ENCODE measurements around the gene LYPD6B. TPM values are rescaled to one million over a fixed set of nuclear protein-coding genes. Genes with fewer than 3 reads are reported as not detected.

The LYPD6B gene
- not detected in 2 replicates for total RNA-seq (2014; rRNA removed; shearing (Covaris generic))

GRCh38 chr2:149038442-149039212, at the start of gene LYPD6B:
Gene LYPD6B (plus strand): TSS chr2:149038699. CDS start chr2:149130949, 92,250 bp downstream.
- no peaks in the 10 kb centered on the region for H3K36me3 ChIP-seq
- no peaks in the 10 kb centered on the region for H3K27me3 ChIP-seq
- no peak within 1 kb of the TSS for H3K4me3 ChIP-seq
- H3K4me1 ChIP-seq = no peaks in the 10 kb centered on the region
- H3K9me3 ChIP-seq (replicated peaks) = no peaks in the 10 kb centered on the region
- no peak within 1 kb of the TSS for H3K27ac ChIP-seq
- no peak for DNase-seq

DNA sequence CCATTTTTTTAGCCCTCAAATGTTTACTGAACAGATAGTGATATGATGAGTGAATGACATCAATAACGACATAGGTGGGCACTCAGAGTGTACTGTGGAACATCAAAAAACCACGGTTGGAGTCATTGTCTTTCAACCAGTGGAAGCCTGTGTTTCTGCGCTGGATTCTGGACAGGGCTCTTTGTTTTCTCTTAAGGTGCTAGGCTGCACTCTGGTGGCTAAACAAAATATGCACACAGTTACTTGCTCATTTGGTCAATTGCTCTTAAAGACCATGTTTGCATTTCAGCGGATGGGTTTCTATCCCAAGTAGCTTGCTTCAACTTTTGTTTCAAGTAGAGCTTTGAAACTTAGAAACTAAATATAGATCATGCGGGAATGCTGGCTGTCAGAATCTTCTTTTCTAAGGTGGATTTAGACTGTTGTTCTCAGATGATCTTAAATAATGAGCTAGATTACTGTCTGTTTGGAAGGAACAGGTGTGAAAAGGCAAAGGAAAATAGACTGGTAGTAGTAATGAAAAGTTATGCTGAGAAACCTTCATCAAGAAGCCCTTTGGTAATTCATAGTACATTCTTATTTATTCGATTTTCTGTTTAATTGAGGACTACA, 48.5 kb upstream of the LYPD6B start:
- no peak overlapping the region for H3K27ac ChIP-seq
- H3K4me1 ChIP-seq = no peaks in the 10 kb centered on the region
- no peaks in the 10 kb centered on the region for H3K9me3 ChIP-seq (replicated peaks)
- peak; percentile 70 to 86 for DNase-seq
- no peaks in the 10 kb centered on the region for H3K36me3 ChIP-seq
- no peak overlapping the region for H3K4me3 ChIP-seq
- no peaks in the 10 kb centered on the region for H3K27me3 ChIP-seq

- Histone ChIP-seq H3K36me3 (no peaks in the 10 kb centered on the region), H3K27me3 (no peaks in the 10 kb centered on the region), H3K4me1 (no peaks in the 10 kb centered on the region), H3K9me3 (replicated peaks) (no peaks in the 10 kb centered on the region), H3K27ac (no peak overlapping the region), H3K4me3 (no peak overlapping the region)
- no peak for DNase-seq
These were observed 47.5 kb upstream of the LYPD6B start for GRCh38 chr2:148990968-148991367.

- no peaks in the 10 kb centered on the region for H3K36me3 ChIP-seq
- H3K4me1 ChIP-seq = no peaks in the 10 kb centered on the region
- no peak for DNase-seq
- H3K4me3 ChIP-seq = no peak overlapping the region
- H3K9me3 ChIP-seq (replicated peaks) = no peaks in the 10 kb centered on the region
- no peak overlapping the region for H3K27ac ChIP-seq
- no peaks in the 10 kb centered on the region for H3K27me3 ChIP-seq
These were observed 46.1 kb upstream of the LYPD6B start for GRCh38 chr2:148992448-148992847.

GRCh38 chr2:148993351-148993750, 45.1 kb upstream of the LYPD6B start:
- Histone ChIP-seq H3K4me3 (no peak overlapping the region), H3K27ac (no peak overlapping the region), H3K27me3 (no peaks in the 10 kb centered on the region), H3K36me3 (no peaks in the 10 kb centered on the region), H3K4me1 (no peaks in the 10 kb centered on the region), H3K9me3 (replicated peaks) (no peaks in the 10 kb centered on the region)
- DNase-seq = no peak

DNA sequence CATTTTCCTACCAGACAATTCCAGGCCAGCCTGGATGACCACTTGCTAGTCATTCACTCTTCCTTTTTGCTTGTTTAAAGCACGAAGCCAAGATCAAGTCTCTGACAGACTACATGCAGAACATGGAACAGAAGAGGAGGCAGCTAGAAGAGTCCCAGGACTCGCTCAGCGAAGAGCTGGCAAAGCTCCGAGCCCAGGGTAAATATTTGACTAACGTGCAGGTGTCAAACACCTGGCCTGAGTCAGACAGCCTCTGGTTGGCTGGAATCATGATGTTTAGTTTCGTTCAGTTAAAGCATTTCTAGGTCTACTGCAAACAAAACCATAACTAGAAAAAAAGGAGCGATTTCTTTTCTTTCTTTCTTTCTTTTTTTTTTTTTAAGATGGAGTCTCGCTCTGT, 44.2 kb upstream of the LYPD6B start:
- H3K36me3 ChIP-seq = no peaks in the 10 kb centered on the region
- no peaks in the 10 kb centered on the region for H3K9me3 ChIP-seq (replicated peaks)
- H3K27me3 ChIP-seq = no peaks in the 10 kb centered on the region
- H3K27ac ChIP-seq = no peak overlapping the region
- no peaks in the 10 kb centered on the region for H3K4me1 ChIP-seq
- H3K4me3 ChIP-seq = no peak overlapping the region
- no peak for DNase-seq

DNA sequence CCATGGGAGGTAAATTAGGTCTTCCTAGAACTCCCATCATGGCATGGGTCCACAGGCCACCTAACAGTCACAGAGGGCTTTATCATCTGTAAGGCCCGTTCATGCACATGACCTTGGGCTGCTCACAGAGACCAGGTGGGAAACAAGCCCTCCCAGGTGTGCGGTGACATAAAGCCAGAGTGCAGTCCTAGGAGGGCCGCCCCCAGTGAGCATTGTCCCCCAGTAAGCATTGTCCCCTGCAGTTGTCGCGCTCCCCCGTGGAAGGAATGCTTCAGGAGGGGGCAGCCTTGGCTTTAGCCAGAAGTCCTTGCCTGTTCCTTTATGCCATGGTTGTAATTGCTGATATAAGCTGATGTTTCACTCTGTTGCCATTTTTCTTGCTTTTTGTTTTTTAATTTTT, 41.7 kb upstream of the LYPD6B start:
- H3K4me3 ChIP-seq = no peak overlapping the region
- no peaks in the 10 kb centered on the region for H3K4me1 ChIP-seq
- no peaks in the 10 kb centered on the region for H3K9me3 ChIP-seq (replicated peaks)
- no peak overlapping the region for H3K27ac ChIP-seq
- no peak for DNase-seq
- H3K27me3 ChIP-seq = no peaks in the 10 kb centered on the region
- no peaks in the 10 kb centered on the region for H3K36me3 ChIP-seq

DNA sequence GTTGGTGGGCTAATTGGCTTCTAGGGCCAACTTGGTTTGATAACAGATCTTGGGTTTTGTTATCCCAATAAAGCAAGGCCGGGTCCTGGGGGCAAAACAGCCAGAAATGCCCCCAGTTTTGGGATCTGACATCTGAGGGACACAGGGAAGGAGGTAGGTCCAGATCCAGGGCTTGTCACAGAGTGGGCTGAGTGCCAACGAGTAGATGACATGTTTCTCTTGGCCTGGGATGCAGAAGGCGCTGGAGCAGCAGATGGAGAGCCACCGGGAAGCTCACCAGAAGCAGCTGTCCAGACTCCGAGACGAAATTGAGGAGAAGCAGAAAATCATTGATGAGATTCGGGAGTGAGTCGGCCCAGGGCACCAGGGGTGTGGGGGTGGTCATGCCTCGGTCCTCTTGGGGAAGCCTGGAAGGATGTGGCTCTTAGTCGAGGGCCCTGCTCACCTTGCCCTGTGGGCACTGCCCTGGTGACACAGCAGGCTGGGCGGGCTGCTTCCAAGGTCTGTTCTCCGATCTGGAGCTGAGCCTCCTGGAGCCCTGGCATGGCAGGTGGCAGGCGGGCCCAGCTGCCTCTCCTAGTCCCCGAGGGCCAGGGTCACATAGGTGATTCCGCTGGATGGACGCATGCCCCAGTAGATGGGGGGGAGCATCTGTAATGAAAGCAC, 40.2 kb upstream of the LYPD6B start:
- no peaks in the 10 kb centered on the region for H3K36me3 ChIP-seq
- H3K4me1 ChIP-seq = no peaks in the 10 kb centered on the region
- H3K4me3 ChIP-seq = no peak overlapping the region
- DNase-seq = no peak
- H3K27ac ChIP-seq = no peak overlapping the region
- H3K27me3 ChIP-seq = no peaks in the 10 kb centered on the region
- H3K9me3 ChIP-seq (replicated peaks) = no peaks in the 10 kb centered on the region

DNA sequence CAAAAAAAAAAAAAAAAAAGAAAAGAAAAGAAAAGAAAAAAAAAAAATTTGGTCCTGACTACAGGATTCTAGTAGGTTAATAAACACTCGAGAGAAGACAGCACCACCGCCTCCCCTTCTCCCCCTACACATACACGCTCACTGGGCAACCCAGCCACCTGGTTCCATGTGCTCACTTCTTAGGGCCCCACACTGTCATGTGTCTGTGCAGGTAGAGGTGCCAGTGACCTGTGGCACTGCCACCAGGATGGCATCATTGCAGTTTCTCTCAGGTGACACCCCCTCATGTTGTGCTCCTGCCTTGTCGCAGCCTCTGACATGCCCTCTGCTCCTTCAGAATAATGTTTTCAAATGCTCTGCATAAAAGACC, 39.7 kb upstream of the LYPD6B start:
- no peak for DNase-seq
- Histone ChIP-seq H3K27me3 (no peaks in the 10 kb centered on the region), H3K27ac (no peak overlapping the region), H3K4me1 (no peaks in the 10 kb centered on the region), H3K9me3 (replicated peaks) (no peaks in the 10 kb centered on the region), H3K4me3 (no peak overlapping the region), H3K36me3 (no peaks in the 10 kb centered on the region)

DNA sequence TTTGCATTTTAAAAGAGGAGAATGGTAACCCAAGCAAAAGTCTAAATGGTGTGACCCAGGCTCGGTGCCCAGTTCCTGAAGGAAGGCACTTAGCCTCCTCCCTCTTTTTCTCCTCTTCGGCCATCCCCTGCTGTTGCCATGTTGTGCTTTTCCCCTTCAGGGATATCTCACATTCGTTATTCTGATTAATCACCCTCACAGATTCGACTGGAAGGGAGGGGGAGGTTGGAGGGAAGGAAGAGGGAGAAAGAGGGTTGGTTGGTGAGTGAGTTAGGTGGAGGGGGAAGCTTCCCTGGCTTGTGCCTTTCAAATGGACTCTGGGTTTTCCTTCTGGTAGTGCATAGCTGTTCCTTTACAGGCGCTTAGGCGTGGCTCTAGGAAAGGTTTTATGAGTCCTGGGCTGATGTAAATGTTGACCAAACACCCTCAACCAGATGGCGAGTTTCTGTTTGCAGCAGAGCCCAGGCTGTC, 39.0 kb upstream of the LYPD6B start:
- Histone ChIP-seq H3K4me3 (no peak overlapping the region), H3K9me3 (replicated peaks) (no peaks in the 10 kb centered on the region), H3K36me3 (no peaks in the 10 kb centered on the region), H3K27me3 (no peaks in the 10 kb centered on the region), H3K4me1 (no peaks in the 10 kb centered on the region), H3K27ac (no peak overlapping the region)
- no peak for DNase-seq

DNA sequence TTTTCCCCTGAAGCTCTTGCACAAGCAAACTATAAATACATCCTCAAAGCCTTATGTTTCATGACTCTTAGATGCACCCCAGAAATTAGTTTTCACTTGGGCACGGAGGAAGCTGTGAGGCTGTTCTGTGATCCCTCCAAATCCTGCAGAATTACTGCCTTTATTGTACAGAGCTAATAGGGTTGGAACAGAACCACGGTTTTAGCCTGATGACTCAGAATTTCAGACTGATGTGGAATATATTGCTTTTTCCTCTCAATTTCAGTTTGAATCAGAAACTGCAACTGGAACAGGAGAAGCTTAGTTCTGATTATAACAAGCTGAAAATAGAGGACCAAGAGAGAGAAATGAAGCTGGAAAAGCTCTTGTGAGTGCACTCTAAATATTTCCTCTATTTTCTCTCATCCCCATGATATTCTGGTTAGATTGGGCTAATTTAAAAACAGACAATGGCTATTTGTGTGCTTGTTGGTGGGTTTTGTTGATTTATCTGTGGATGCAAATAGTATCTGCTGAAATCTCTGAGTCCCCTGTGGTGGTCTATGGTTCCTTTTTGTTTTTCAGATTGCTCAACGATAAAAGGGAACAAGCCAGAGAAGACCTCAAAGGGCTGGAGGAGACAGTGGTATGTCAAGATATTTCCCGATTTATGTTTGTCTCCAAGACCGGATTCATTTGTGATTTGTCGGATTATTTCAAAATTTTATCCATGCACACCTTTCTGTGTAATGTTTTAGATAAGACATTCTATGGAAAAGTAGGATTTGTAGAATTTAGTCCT, 38.2 kb upstream of the LYPD6B start:
- no peaks in the 10 kb centered on the region for H3K4me1 ChIP-seq
- DNase-seq = no peak
- H3K36me3 ChIP-seq = no peaks in the 10 kb centered on the region
- no peaks in the 10 kb centered on the region for H3K27me3 ChIP-seq
- H3K4me3 ChIP-seq = no peak overlapping the region
- no peaks in the 10 kb centered on the region for H3K9me3 ChIP-seq (replicated peaks)
- no peak overlapping the region for H3K27ac ChIP-seq

DNA sequence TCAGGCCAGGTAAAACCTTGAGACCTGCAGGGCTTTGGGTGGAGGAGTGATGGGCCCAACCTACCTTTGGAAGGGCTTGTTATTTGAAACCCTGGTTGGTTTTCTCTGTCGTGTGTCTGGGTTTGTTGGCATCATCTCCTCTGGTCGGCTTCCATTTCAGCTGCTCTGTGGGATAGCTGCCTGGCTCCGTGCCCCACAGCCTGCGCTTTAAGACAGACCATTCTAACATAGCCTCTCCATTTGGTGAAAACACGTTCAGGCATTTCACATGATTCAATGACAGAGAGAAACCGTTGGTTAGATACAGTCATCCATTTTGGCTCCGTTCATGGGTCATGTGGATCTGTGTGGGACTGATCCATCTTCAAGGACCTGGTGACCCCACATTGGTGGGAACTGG, 37.0 kb upstream of the LYPD6B start:
- H3K27ac ChIP-seq = no peak overlapping the region
- no peaks in the 10 kb centered on the region for H3K27me3 ChIP-seq
- DNase-seq = no peak
- no peaks in the 10 kb centered on the region for H3K36me3 ChIP-seq
- H3K9me3 ChIP-seq (replicated peaks) = no peaks in the 10 kb centered on the region
- H3K4me3 ChIP-seq = no peak overlapping the region
- H3K4me1 ChIP-seq = no peaks in the 10 kb centered on the region

DNA sequence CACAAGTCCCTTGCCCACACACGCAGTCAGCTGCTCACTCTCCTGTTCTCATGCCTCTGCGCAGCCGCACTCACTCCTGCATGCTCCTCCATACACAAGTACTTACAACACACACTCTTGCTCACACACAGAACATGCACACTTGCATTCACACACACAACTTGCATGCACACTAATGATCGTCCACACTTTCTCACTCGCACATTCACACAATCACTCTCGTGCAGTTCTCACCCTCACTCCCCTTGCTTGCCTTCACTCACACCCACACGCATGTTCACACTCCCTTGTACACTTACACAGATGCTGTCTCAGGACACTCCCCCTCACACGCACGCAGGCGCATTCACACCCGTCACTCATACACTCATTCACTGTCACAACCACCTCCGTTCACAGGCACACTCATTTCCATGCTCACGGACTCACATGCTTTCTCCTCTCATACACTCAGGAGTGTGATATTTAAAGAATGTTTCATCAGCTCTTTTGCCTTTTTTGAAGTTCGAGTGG, 36.1 kb upstream of the LYPD6B start:
- no peaks in the 10 kb centered on the region for H3K27me3 ChIP-seq
- no peak overlapping the region for H3K4me3 ChIP-seq
- H3K9me3 ChIP-seq (replicated peaks) = no peaks in the 10 kb centered on the region
- no peak overlapping the region for H3K27ac ChIP-seq
- DNase-seq = no peak
- no peaks in the 10 kb centered on the region for H3K36me3 ChIP-seq
- H3K4me1 ChIP-seq = no peaks in the 10 kb centered on the region

DNA sequence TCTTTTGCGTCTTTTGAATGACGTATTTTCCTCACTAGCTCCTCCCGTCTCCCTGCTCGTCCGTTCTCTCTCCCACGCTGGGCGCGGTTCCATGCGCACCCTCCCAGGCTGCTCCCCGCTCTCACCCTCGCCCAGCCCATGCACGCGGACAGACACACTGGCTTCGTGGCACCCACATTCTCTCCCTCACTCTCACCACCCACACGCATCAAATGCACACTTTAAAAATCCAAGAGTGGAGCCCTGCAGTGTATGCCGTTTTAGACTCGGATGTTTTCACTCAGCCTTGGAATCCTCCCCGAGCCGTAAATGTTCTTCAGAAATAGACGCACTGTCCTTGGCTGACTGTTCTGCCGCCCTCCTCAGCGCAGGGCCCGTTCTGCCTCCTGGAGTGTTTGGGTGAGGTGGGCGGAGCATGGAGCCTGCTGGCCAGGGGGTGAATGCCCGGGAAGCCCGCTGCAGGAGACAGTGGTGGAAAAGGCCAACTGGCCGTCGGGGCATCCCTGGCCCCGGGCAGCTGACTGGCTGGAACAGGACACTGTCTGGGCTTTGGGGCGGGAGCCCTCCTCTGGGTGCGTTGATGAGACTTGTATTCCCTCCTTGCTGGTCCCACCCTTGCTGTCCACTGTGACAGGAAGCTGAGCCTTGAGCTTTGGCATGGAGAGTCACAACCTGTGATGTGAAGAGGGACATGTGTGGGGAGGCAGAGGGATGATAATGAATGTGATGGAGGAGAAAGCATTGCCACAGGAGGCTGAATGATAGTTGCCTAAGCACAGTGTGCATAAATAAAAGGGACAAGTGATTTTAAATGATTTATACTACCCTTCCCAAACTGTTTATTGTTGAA, 35.4 kb upstream of the LYPD6B start:
- Histone ChIP-seq H3K27me3 (no peaks in the 10 kb centered on the region), H3K9me3 (replicated peaks) (no peaks in the 10 kb centered on the region), H3K4me1 (no peaks in the 10 kb centered on the region), H3K36me3 (no peaks in the 10 kb centered on the region), H3K27ac (no peak overlapping the region), H3K4me3 (no peak overlapping the region)
- DNase-seq = no peak
